ENCODE measurements around the gene MCU.

GRCh38 chr10:72763201-72763600 is 71.3 kb downstream of the MCU start:
- TF ChIP-seq CTCF (conservative IDR thresholded peaks at IDR 0.05 in 1 of 2, IDR thresholded peaks at IDR 0.05 in 1 of 2; ENCODE audit: low read depth in 1 of 2, low read length in 2 of 2) (no peak), EZH2 (IDR thresholded peaks at IDR 0.05; ENCODE audit: low read length, missing control alignments) (no peak)

All from fibroblast of lung (primary cell).